Measurements from ENCODE around the gene NKAPL.
"Not testable (repeated sequence)": the region's sequence is repeated elsewhere in the genome, so short reads cannot be mapped to it uniquely, and the experiment has no call there.

The NKAPL gene

GRCh38 chr6:28296520-28297060 is 37.5 kb downstream of the NKAPL start:
- no peak for DNase-seq (ENCODE audit: low spot score)

- DNase-seq (ENCODE audit: low spot score), result no peak
These were observed 44.5 kb downstream of the NKAPL start for GRCh38 chr6:28303570-28303969.

- DNase-seq (ENCODE audit: low spot score), result not testable (repeated sequence)
These were observed 47.3 kb downstream of the NKAPL start for GRCh38 chr6:28306363-28306762.
